LNCaP clone FGC (cell line): Measurements from ENCODE around the gene DIPK1B.

Source experiments
- DNase-seq: peaks from one replicate; pipeline ENCODE4 v3.0.0-alpha.2; 2011; ENCODE audit warnings: low read depth
- H3K4me3 ChIP-seq: 2 replicates; pipeline ENCODE4 v1.5.1; 2011; ENCODE audit warnings: mild to moderate bottlenecking, low read depth, low read length, control low read depth
- TF ChIP-seq, protein P1 (sequence below): IDR thresholded peaks from 2 replicates; pipeline ENCODE4 v1.5.1; 2012; ENCODE audit warnings: mild to moderate bottlenecking; ENCODE audit not compliant: control insufficient read depth, insufficient read depth; ENCODE audit errors: extremely low read depth

The DIPK1B gene

DNA sequence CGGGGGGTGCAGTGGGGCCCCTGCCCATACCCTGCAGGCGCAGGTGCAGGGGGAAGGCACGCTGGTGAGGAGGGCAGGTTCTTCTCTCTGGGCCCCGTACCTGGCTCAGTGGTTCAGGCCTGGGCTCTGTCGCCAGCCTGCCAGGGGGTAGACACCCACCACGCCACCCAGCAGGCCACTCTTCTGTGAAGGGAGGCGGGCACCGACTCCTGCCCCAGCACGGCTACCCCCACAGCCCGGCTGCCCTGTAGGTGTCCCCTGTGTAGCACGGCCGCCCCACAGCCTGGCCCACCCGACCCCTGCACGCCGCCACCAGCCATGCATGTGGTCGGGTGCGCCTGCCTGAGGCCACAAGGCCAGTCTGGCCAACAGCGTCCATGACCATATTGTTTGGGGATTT, 34.2 kb downstream of the DIPK1B start:
- DNase-seq: no peak
- TF ChIP-seq, protein P1, sequence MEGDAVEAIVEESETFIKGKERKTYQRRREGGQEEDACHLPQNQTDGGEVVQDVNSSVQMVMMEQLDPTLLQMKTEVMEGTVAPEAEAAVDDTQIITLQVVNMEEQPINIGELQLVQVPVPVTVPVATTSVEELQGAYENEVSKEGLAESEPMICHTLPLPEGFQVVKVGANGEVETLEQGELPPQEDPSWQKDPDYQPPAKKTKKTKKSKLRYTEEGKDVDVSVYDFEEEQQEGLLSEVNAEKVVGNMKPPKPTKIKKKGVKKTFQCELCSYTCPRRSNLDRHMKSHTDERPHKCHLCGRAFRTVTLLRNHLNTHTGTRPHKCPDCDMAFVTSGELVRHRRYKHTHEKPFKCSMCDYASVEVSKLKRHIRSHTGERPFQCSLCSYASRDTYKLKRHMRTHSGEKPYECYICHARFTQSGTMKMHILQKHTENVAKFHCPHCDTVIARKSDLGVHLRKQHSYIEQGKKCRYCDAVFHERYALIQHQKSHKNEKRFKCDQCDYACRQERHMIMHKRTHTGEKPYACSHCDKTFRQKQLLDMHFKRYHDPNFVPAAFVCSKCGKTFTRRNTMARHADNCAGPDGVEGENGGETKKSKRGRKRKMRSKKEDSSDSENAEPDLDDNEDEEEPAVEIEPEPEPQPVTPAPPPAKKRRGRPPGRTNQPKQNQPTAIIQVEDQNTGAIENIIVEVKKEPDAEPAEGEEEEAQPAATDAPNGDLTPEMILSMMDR: no peak
- no peak overlapping the region for H3K4me3 ChIP-seq

DNA sequence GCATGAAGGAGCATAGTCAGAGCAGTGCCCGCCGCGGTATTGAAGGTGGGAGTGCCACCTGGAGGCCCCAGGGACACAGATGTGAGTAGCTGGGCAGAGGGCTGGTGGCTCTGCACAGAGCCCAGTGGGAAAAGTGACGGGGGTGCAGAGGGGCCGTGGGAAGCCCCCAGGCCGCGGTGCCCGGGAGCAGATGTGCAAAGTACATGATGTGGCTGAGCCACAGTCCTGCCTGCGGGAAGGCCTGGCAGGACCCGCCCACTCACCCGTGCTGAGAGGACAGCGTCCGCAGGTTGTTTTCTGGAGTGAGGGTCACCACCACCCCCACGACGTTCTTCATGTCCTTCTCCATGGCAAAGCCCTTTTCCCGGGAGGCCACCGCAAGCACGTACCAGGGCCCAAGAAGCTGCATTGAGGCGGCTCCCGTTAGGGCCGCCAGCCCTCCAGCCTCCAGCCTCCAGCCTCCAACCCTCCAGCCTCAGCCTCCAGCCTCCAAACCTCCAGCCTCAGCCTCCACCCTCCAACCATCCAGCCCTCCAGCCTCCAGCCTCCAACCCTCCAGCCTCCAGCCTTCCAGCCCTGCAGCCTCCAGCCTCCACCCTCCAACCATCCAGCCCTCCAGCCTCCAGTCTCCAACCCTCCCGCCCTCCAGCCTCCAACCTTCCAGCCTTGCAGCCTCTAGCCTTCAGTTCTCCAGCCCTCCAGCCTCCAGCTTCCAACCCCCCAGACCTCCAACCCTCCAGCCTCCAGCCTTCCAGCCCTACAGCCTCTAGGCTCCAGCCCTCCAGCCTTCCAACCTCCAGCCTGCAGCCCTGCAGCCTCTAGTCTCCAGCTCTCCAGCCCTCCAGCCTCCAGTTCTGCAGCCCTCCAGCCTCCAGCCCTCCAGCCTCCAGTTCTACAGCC, 35.0 kb downstream of the DIPK1B start:
- TF ChIP-seq, protein P1: no peak
- H3K4me3 ChIP-seq: no peak overlapping the region
- no peak for DNase-seq

DNA sequence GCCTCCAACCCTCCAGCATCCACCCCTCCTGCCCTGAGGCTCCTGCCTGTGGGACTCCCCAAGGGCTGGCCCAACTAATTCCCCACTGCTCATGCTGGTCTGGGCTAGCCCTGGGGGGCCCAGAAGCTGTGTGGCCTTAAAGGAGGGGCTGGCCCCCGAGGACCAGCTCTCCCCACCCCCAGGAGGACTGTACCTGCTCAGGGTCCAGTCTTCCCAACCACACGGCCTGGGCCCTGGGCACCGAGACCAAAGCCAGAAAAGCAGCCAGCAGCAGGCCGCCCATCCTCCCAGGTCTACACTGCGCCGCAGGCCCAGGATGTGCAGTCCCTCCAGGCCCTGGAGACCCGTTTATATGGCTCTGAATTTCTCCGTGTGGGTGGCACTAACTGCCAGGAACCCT, 35.8 kb downstream of the DIPK1B start, which contains the start of gene LCN6:
Gene LCN6 (minus strand): TSS at position 325 of the 400 bp plus-strand sequence. CDS start 42 bp downstream, at position 283.
- no peak within 1 kb of the TSS for H3K4me3 ChIP-seq
- no peak for DNase-seq
- TF ChIP-seq, protein P1: no peak

DNA sequence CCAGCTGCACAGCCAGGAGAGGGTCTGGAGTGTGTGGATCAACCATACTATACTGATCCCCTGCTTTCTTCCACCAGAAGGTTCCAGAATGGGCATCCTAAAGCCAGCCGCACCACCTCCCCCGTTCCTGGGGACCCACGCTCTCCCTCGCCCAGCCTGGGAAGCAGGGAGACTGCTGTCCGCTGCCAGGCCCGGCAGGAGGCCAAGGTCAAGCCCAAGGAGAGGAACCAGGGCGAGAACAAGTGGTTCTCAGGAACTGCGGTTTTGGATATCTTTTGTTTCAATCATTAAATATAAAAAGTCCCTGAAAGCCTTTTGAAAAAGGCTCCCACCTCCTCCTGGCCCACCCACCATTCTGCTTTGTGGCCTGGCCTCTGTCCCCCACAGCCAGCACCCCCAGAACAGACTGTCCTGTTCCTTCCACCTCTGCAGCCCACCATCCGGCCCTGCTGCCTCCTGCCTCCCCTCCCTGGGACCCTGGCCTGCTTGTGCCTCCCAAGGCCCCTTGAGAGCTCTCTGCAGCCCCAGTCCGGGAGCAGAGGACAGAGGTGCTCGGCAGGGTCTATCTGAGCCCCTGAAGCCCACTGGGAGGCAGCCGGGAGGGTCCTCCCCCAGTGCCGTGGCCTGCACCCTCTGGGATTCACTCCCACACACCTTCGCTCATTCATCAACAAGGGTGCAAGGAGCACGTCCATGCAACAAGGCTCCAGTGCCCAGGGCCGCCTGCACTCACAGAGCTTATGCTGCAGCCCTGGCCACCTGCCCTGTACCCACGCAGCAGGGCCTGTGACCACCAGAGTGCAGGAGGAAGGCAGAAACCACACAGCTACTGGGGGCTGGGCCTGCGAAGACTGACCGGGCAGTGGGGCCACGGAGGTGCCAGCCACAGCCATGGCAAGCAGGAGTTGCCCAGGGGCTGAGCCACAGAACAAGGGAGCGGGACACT, 36.6 kb downstream of the DIPK1B start:
- no peak for DNase-seq
- TF ChIP-seq, protein P1: no peak
- H3K4me3 ChIP-seq: no peak overlapping the region

DNA sequence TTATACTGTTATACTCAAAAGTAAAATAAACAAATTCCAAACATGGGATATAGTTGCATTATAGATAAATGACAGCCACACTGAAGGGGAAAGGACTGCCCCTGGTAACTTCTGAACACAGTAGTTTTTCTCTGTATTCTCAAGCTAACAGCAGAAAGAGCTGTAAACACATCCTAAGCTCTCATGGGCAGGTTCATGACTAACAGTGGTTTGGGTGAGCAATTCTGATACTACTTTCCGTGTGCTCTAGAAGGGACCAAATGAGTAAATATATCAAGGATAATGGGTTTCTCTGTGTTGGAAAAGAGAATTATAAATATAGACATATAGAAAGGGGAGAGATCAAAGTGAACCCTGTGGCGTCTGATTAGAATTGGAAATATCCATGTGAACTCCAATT, 38.2 kb downstream of the DIPK1B start:
- no peak for DNase-seq
- H3K4me3 ChIP-seq: no peak overlapping the region
- TF ChIP-seq, protein P1: no peak

DNA sequence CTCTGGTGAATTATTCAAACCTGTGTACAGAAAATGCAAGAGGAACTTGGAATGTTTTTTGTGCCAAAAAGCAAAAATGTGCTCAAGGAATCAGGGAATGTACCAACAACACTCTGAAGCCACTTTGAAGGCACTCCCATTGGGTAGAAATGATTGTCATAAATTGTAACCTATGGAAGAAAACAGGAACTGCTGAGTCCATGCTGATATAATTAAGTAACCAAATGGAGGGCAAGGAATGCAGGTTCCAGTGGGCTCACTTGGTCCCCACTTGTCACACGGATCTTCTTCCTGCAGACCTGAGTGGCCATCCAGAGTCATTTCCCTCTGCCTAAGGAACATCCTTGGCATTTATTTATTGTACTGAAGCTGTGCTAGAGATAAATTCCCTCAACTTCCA, 38.9 kb downstream of the DIPK1B start:
- TF ChIP-seq, protein P1: no peak
- DNase-seq: no peak
- no peak overlapping the region for H3K4me3 ChIP-seq
